T-cell (primary cell): Measurements from ENCODE around the gene CYP2C19. TPM values are rescaled to one million over a fixed set of nuclear protein-coding genes. Genes with fewer than 3 reads are reported as not detected.

Experiments
- ATAC-seq, 4 experiments: fragments of 200-7000 bp in 3 of 4; fragments of 150-1000 bp in 1 of 4; cut with Tn5 transposase; replicated peaks in 1 of 4; 1 replicate in 3 of 4; 2 replicates in 1 of 4; pipeline ENCODE4 v1.10.0; 2021; ENCODE audit warnings: moderate library complexity in 3 of 4, mild to moderate bottlenecking in 2 of 4, moderate number of reproducible peaks in 1 of 4
- CTCF ChIA-PET, 2 donors: fragments of 300-600 bp; sonication (Branson Sonifier 250); formaldehyde crosslinking; loops; one replicate each; lab custom pipeline; 2022; ENCODE audit warnings: antibody characterized with exemption in 2 of 2; lab: Charles Lee
- POLR2A ChIA-PET, 2 donors: fragments of 300-600 bp; sonication (Branson Sonifier 250); formaldehyde crosslinking; loops; one replicate each; lab custom pipeline; 2022; ENCODE audit warnings: antibody characterized with exemption in 2 of 2; lab: Charles Lee
- DNase-seq, 35 experiments: peaks; one replicate each; pipeline versions ENCODE4 v3.0.0 to v3.0.0-alpha.2; 2013 to 2023
- H3K27ac ChIP-seq: one replicate; pipeline ENCODE4 v1.5.1; 2013; ENCODE audit warnings: low read length
- H3K27me3 ChIP-seq, 2 experiments: replicated peaks in 1 of 2; 1 replicate in 1 of 2; 2 replicates in 1 of 2; pipeline versions ENCODE4 v1.6.1 to v1.7.0; 2013; ENCODE audit warnings: low read length in 1 of 2, mixed read lengths in 1 of 2; ENCODE audit not compliant: control insufficient read depth in 2 of 2, insufficient read depth in 2 of 2; ENCODE audit errors: extremely low read depth in 1 of 2
- H3K36me3 ChIP-seq, 2 donors: 1 replicate in 1 of 2; 2 replicates in 1 of 2; pipeline versions ENCODE4 v1.6.1 to v1.7.0; 2013; ENCODE audit warnings: low read length in 1 of 2; ENCODE audit not compliant: control insufficient read depth in 2 of 2, insufficient read depth in 1 of 2; ENCODE audit errors: extremely low read depth in 1 of 2
- H3K4me1 ChIP-seq, 2 experiments: 1 replicate in 1 of 2; 2 replicates in 1 of 2; pipeline versions ENCODE4 v1.6.1 to v1.7.0; 2013; ENCODE audit warnings: low read length in 2 of 2, mixed read lengths in 1 of 2; ENCODE audit not compliant: insufficient read depth in 2 of 2, control insufficient read depth in 1 of 2; ENCODE audit errors: extremely low read depth in 1 of 2
- H3K4me3 ChIP-seq, 2 donors: 1 replicate in 1 of 2; 2 replicates in 1 of 2; pipeline versions ENCODE4 v1.5.1 to v1.7.0; 2013; ENCODE audit warnings: mild to moderate bottlenecking in 2 of 2, low read length in 1 of 2, moderate library complexity in 1 of 2; ENCODE audit not compliant: control insufficient read depth in 1 of 2; ENCODE audit errors: extremely low read depth in 1 of 2
- H3K9me3 ChIP-seq: 2 replicates; pipeline ENCODE4 v1.7.0; 2013
- H3K27ac Mint-ChIP-seq, 2 donors: one replicate each; pipeline ENCODE4 v1.8.0; 2020 to 2021; ENCODE audit warnings: mild to moderate bottlenecking in 2 of 2, mixed read lengths in 2 of 2
- H3K27me3 Mint-ChIP-seq, 2 donors: one replicate each; pipeline ENCODE4 v1.8.0; 2021 to 2022; ENCODE audit warnings: mixed read lengths in 2 of 2
- H3K36me3 Mint-ChIP-seq: one replicate; pipeline ENCODE4 v1.8.0; 2021; ENCODE audit warnings: mixed read lengths
- H3K4me1 Mint-ChIP-seq, 3 donors: one replicate each; pipeline ENCODE4 v1.8.0; 2020 to 2022; ENCODE audit warnings: mixed read lengths in 3 of 3, mild to moderate bottlenecking in 1 of 3
- H3K4me3 Mint-ChIP-seq, 3 donors: one replicate each; pipeline ENCODE4 v1.8.0; 2020 to 2022; ENCODE audit warnings: mild to moderate bottlenecking in 3 of 3, mixed read lengths in 3 of 3, moderate library complexity in 3 of 3
- H3K9me3 Mint-ChIP-seq, 3 donors: one replicate each; pipeline ENCODE4 v1.8.0; 2020 to 2022; ENCODE audit warnings: mixed read lengths in 3 of 3
- WGBS: methylation state at CpG from one replicate; pipeline ENCODE4 v1.1.5; 2013; ENCODE audit warnings: missing lambda C conversion rate; ENCODE audit not compliant: insufficient coverage; 5-methylcytosine and 5-hydroxymethylcytosine counted together
- total RNA-seq, 35 experiments: library from RNA in 6 of 35; stranded (reverse) in 6 of 35; fragments of 120-200 nt in 1 of 35; gene quantifications; one replicate each; pipeline versions ENCODE4 v1.2.1 to v1.2.4 and lab custom pipeline; 2013 to 2026

CYP2C19 gene
- total RNA-seq, result not detected
- total RNA-seq (2013), result not detected
- 0 reads per million in 29 experiments for total RNA-seq (lab: John Stamatoyannopoulos, UW)

DNA sequence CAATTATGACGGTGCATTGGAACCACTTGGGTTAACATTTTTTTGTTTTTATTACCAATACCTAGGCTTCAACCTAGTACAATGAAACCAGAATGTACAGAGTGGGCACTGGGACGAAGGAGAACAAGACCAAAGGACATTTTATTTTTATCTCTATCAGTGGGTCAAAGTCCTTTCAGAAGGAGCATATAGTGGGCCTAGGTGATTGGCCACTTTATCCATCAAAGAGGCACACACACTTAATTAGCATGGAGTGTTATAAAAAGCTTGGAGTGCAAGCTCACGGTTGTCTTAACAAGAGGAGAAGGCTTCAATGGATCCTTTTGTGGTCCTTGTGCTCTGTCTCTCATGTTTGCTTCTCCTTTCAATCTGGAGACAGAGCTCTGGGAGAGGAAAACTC is at the start of gene CYP2C19:
CYP2C19 (plus strand) TSS at position 289 of the 400 bp plus-strand sequence; CDS start at position 314, 25 bp downstream.
- no CpG with 5 or more reads among the region's 3 CpGs for WGBS
- ChIA-PET POLR2A (no interaction called here), CTCF (no interaction called here)
- no peak within 1 kb of the TSS for H3K4me3 Mint-ChIP-seq
- no peaks in the 10 kb centered on the region for H3K36me3 ChIP-seq
- H3K36me3 Mint-ChIP-seq, result no peaks in the 10 kb centered on the region
- H3K4me1 Mint-ChIP-seq, result no peaks in the 10 kb centered on the region
- H3K9me3 ChIP-seq, result no peaks in the 10 kb centered on the region
- H3K27me3 Mint-ChIP-seq, result no peaks in the 10 kb centered on the region
- no peak within 1 kb of the TSS for H3K27ac ChIP-seq
- H3K4me1 ChIP-seq, result no peaks in the 10 kb centered on the region
- ATAC-seq (no peak), DNase-seq (no peak)
- no peak within 1 kb of the TSS for H3K4me3 ChIP-seq
- H3K9me3 Mint-ChIP-seq, result peaks cover 0 to 7% (median 4%) of the 10 kb centered on the region in 3 donors
- no peaks in the 10 kb centered on the region for H3K27me3 ChIP-seq
- no peak within 1 kb of the TSS for H3K27ac Mint-ChIP-seq

DNA sequence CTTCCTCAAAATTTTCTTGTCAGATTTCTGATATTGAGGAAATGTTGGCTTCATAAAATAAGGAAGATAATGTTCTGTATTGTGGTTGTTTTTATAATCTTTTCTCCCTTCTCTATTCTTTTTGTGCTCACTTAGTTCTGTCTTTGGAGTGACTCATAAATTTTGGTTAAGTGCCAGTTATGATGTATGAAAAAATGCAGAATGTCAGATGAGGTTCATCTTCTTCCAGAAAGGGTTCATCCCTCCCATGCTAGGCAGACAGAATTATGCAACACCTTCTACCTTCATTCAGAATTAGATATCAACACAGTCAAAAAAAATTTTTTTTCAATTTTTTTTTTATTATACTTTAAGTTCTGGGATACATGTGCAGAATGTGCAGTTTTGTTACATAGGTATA is 36.6 kb upstream of the CYP2C19 start:
- Histone ChIP-seq H3K36me3 (no peaks in the 10 kb centered on the region), H3K27me3 (no peaks in the 10 kb centered on the region), H3K4me1 (no peaks in the 10 kb centered on the region), H3K9me3 (no peaks in the 10 kb centered on the region), H3K27ac (no peak overlapping the region), H3K4me3 (no peak overlapping the region)
- ATAC-seq, result no peak
- Mint-ChIP-seq H3K9me3 (peaks cover 0 to 4% (median 2%) of the 10 kb centered on the region in 3 donors), H3K27ac (no peak overlapping the region), H3K4me3 (no peak overlapping the region), H3K27me3 (peaks cover 0 to 3% of the 10 kb centered on the region in 2 donors), H3K36me3 (no peaks in the 10 kb centered on the region), H3K4me1 (no peaks in the 10 kb centered on the region)
- no peak for DNase-seq
- ChIA-PET POLR2A (no interaction called here), CTCF (no interaction called here)

DNA sequence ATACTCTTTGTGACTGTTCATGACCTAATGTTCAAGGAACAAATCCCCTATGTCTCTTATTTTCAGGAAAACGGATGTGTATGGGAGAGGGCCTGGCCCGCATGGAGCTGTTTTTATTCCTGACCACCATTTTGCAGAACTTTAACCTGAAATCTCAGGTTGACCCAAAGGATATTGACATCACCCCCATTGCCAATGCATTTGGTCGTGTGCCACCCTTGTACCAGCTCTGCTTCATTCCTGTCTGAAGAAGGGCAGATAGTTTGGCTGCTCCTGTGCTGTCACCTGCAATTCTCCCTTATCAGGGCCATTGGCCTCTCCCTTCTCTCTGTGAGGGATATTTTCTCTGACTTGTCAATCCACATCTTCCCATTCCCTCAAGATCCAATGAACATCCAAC is 27.3 kb upstream of the CYP2C19 start:
- Histone ChIP-seq H3K27ac (no peak overlapping the region), H3K4me1 (no peaks in the 10 kb centered on the region), H3K4me3 (no peak overlapping the region), H3K36me3 (no peaks in the 10 kb centered on the region), H3K9me3 (no peaks in the 10 kb centered on the region), H3K27me3 (no peaks in the 10 kb centered on the region)
- ChIA-PET POLR2A (no interaction called here), CTCF (no interaction called here)
- no peaks in the 10 kb centered on the region for H3K27me3 Mint-ChIP-seq
- DNase-seq (no peak), ATAC-seq (no peak)
- H3K4me1 Mint-ChIP-seq, result no peaks in the 10 kb centered on the region
- peaks cover 3 to 20% (median 7%) of the 10 kb centered on the region in 3 donors for H3K9me3 Mint-ChIP-seq
- H3K27ac Mint-ChIP-seq, result no peak overlapping the region
- H3K4me3 Mint-ChIP-seq, result no peak overlapping the region
- WGBS, result no CpG with 5 or more reads among the region's 3 CpGs
- H3K36me3 Mint-ChIP-seq, result no peaks in the 10 kb centered on the region

DNA sequence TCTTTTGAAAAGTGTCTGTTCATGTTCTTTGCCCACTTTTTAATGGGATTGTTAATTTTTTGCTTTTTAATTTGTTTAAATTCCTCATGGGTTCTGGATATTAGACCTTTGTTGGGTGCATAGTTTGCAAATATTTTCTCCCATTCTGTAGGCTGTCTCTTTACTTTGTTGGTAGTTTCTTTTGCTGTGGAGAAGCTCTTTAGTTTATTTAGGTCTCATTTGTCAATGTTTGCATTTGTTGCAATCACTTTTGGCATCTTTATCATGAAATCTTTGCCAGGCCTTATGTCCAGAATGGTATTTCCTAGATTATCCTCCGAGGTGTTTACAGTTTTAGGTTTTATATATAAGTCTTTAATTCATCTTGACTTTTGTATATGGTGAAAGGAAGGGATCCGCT is 23.9 kb upstream of the CYP2C19 start:
- Histone ChIP-seq H3K9me3 (no peaks in the 10 kb centered on the region), H3K4me3 (no peak overlapping the region), H3K27ac (no peak overlapping the region), H3K4me1 (no peaks in the 10 kb centered on the region), H3K27me3 (no peaks in the 10 kb centered on the region), H3K36me3 (no peaks in the 10 kb centered on the region)
- ChIA-PET CTCF (no interaction called here), POLR2A (no interaction called here)
- no CpG with 5 or more reads among the region's 2 CpGs for WGBS
- Mint-ChIP-seq H3K36me3 (no peaks in the 10 kb centered on the region), H3K27me3 (no peaks in the 10 kb centered on the region), H3K27ac (no peak overlapping the region), H3K9me3 (peaks cover 14 to 42% (median 16%) of the 10 kb centered on the region in 3 donors), H3K4me3 (no peak overlapping the region), H3K4me1 (no peaks in the 10 kb centered on the region)
- DNase-seq, result no peak
- ATAC-seq, result no peak

DNA sequence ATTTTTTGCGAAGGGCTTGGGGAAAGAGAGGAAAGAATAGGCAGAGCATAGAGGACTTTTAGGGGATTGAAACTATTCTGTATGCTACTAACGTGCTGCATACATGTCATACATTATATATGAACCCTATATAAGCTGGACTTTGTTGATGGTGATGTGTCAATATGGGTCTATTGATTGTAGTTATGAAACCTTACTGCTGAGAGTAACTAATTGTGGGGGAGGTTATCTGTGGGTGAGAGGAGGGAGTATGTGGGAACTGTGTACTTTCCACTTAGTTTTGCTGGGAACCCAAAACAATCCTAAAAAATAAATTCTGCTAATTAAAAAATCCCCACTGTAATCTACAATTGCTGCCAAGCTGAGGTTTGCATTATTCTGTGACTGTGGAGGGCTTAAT is 15.3 kb upstream of the CYP2C19 start:
- Histone ChIP-seq H3K4me1 (no peaks in the 10 kb centered on the region), H3K4me3 (no peak overlapping the region), H3K9me3 (peaks cover 2% of the 10 kb centered on the region), H3K27me3 (no peaks in the 10 kb centered on the region), H3K27ac (no peak overlapping the region), H3K36me3 (no peaks in the 10 kb centered on the region)
- ChIA-PET CTCF (no interaction called here), POLR2A (no interaction called here)
- ATAC-seq (no peak), DNase-seq (no peak)
- Mint-ChIP-seq H3K36me3 (no peaks in the 10 kb centered on the region), H3K4me1 (no peaks in the 10 kb centered on the region), H3K27me3 (no peaks in the 10 kb centered on the region), H3K9me3 (peaks cover 12 to 31% (median 18%) of the 10 kb centered on the region in 3 donors), H3K4me3 (no peak overlapping the region), H3K27ac (no peak overlapping the region)
- WGBS, result no CpG with 5 or more reads among the region's 2 CpGs

DNA sequence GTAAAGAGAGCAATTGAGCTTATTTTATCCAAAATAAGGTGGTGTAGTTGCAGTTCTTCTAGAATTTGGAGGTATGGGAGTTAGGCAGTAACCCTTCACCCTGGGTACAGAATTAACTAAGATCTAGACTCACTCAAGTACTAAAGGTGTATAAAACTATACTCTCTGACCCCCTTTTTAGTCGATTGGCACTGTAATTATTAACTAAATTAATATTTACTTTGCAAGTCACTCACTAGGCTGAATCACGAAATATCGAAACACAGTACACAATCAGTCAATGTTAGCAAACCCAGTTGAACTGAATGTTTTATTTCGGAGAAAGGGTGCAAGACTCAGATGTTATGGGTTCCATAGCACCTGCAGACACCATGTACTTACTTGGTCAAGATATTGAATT is 14.6 kb upstream of the CYP2C19 start:
- H3K9me3 ChIP-seq, result peaks cover 2% of the 10 kb centered on the region
- Mint-ChIP-seq H3K4me3 (no peak overlapping the region), H3K36me3 (no peaks in the 10 kb centered on the region), H3K9me3 (peaks cover 7 to 31% (median 15%) of the 10 kb centered on the region in 3 donors), H3K4me1 (no peaks in the 10 kb centered on the region), H3K27me3 (no peaks in the 10 kb centered on the region), H3K27ac (no peak overlapping the region)
- CTCF ChIA-PET, result no interaction called here
- ATAC-seq, result no peak
- no peaks in the 10 kb centered on the region for H3K27me3 ChIP-seq
- no peak overlapping the region for H3K27ac ChIP-seq
- no peak for DNase-seq
- WGBS, result no CpG with 5 or more reads among the region's 4 CpGs
- POLR2A ChIA-PET, result no interaction called here
- no peak overlapping the region for H3K4me3 ChIP-seq
- no peaks in the 10 kb centered on the region for H3K36me3 ChIP-seq
- H3K4me1 ChIP-seq, result no peaks in the 10 kb centered on the region

DNA sequence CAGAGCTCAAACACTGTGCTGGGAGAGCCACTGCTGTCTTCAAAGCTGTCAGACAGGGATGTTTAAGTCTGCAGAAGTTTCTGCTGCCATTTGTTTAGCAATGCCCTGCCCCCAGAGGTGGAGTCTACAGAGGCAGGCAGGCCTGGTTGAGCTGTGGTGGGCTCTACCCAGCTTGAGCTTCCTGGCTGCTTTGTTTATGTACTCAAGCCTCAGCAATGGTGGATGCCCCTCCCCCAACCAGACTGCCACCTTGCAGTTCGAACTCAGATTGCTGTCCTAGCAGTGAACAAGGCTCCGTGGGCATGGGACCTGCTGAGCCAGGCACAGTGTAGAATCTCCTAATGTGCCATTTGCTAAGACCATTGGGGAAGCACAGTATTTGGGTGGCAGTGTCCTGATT is 4.6 kb upstream of the CYP2C19 start:
- no peaks in the 10 kb centered on the region for H3K36me3 Mint-ChIP-seq
- H3K4me1 Mint-ChIP-seq, result no peaks in the 10 kb centered on the region
- DNase-seq (no peak), ATAC-seq (no peak)
- no peak overlapping the region for H3K27ac Mint-ChIP-seq
- H3K9me3 Mint-ChIP-seq, result peaks cover 1 to 8% (median 8%) of the 10 kb centered on the region in 3 donors
- WGBS, result 94% methylated on average over 2 of the region's 2 CpGs
- POLR2A ChIA-PET, result no interaction called here
- H3K4me3 ChIP-seq, result no peak overlapping the region
- H3K4me3 Mint-ChIP-seq, result no peak overlapping the region
- H3K36me3 ChIP-seq, result no peaks in the 10 kb centered on the region
- H3K9me3 ChIP-seq, result no peaks in the 10 kb centered on the region
- CTCF ChIA-PET, result no interaction called here
- H3K27me3 ChIP-seq, result no peaks in the 10 kb centered on the region
- no peak overlapping the region for H3K27ac ChIP-seq
- H3K4me1 ChIP-seq, result no peaks in the 10 kb centered on the region
- H3K27me3 Mint-ChIP-seq, result no peaks in the 10 kb centered on the region
